Measurements from ENCODE around the gene ZNF550.

GRCh38 chr19:57552432-57552831 is 7.2 kb downstream of the ZNF550 start:
- no peak for TF ChIP-seq POLR2AphosphoS5 (IDR thresholded peaks at IDR 0.05)
- no peak for TF ChIP-seq CTCF (IDR thresholded peaks at IDR 0.05 in 8 of 11, conservative IDR thresholded peaks at IDR 0.05 in 3 of 11)
- TF ChIP-seq POLR2A (IDR thresholded peaks at IDR 0.05) = no peak

Measured in spleen (tissue), 7 donors.